SK-N-SH treated with all-trans-retinoic acid at 6 μM for 48 hours (cell line): ENCODE measurements around the gene SRBD1.

ENCODE experiments used
- ATAC-seq: fragments of 200-7000 bp; cut with Tn5 transposase; 3 replicates; pipeline ENCODE4 v1.9.1; 2020; ENCODE audit warnings: mild to moderate bottlenecking, moderate library complexity
- ARNTL ChIP-seq: fragments of 450-650 bp; formaldehyde crosslinking; IDR thresholded peaks from 2 replicates; pipeline ENCODE4 v1.5.0; 2020; ENCODE audit warnings: low read depth, mild to moderate bottlenecking, moderate library complexity, borderline replicate concordance
- BACH2 ChIP-seq: fragments of 250-450 bp; sonication (Bioruptor Pico); IDR thresholded peaks from 2 replicates; pipeline ENCODE4 v1.9.0; 2021; ENCODE audit warnings: mild to moderate bottlenecking, borderline replicate concordance
- CREB5 ChIP-seq: fragments of 250-450 bp; sonication (Bioruptor Pico); IDR thresholded peaks from 2 replicates; pipeline ENCODE4 v1.5.1; 2020; ENCODE audit warnings: low read depth, mild to moderate bottlenecking, moderate library complexity
- CSDC2 ChIP-seq: fragments of 250-450 bp; sonication (Bioruptor Pico); IDR thresholded peaks from 2 replicates; pipeline ENCODE4 v1.5.0; 2020; ENCODE audit warnings: mild to moderate bottlenecking, moderate library complexity
- CSRNP3 ChIP-seq: fragments of 250-450 bp; sonication (Bioruptor Pico); IDR thresholded peaks from 2 replicates; pipeline ENCODE4 v1.5.1; 2021; ENCODE audit warnings: mild to moderate bottlenecking, moderate library complexity
- ESRRG ChIP-seq: fragments of 250-450 bp; sonication (Bioruptor Pico); IDR thresholded peaks from 2 replicates; pipeline ENCODE4 v1.6.1; 2021; ENCODE audit warnings: mild to moderate bottlenecking
- GLIS3 ChIP-seq: fragments of 250-450 bp; sonication (Bioruptor Pico); IDR thresholded peaks from 2 replicates; pipeline ENCODE4 v1.5.0; 2020; ENCODE audit warnings: mild to moderate bottlenecking, moderate library complexity
- ISL1 ChIP-seq: fragments of 250-450 bp; sonication (Bioruptor Pico); IDR thresholded peaks from 2 replicates; pipeline ENCODE4 v2.1.2; 2022; ENCODE audit warnings: mild to moderate bottlenecking, moderate library complexity
- OSR1 ChIP-seq: fragments of 250-450 bp; sonication (Bioruptor Pico); IDR thresholded peaks from 2 replicates; pipeline ENCODE4 v1.8.0; 2022; ENCODE audit warnings: moderate library complexity, mild to moderate bottlenecking, inconsistent platforms
- PPARA ChIP-seq: fragments of 250-450 bp; sonication (Bioruptor Pico); IDR thresholded peaks from 2 replicates; pipeline ENCODE4 v1.5.0; 2020; ENCODE audit warnings: mild to moderate bottlenecking, borderline replicate concordance
- RARB ChIP-seq: fragments of 250-450 bp; sonication (Bioruptor Pico); IDR thresholded peaks from 2 replicates; pipeline ENCODE4 v1.8.0; 2021; ENCODE audit warnings: mild to moderate bottlenecking, moderate library complexity
- SNAI2 ChIP-seq: fragments of 250-450 bp; sonication (Bioruptor Pico); IDR thresholded peaks from 2 replicates; pipeline ENCODE4 v1.5.0; 2020; ENCODE audit warnings: mild to moderate bottlenecking, moderate library complexity
- TCF4 ChIP-seq: fragments of 250-450 bp; sonication (Bioruptor Pico); IDR thresholded peaks from 2 replicates; pipeline ENCODE4 v1.8.0; 2021; ENCODE audit warnings: mild to moderate bottlenecking, moderate library complexity, borderline replicate concordance
- ZC3H10 ChIP-seq: fragments of 250-450 bp; sonication (Bioruptor Pico); IDR thresholded peaks from 2 replicates; pipeline ENCODE4 v1.5.1; 2021; ENCODE audit warnings: mild to moderate bottlenecking, moderate library complexity
- ZFP3 ChIP-seq: fragments of 250-450 bp; sonication (Bioruptor Pico); IDR thresholded peaks from 2 replicates; pipeline ENCODE4 v1.5.0; 2020; ENCODE audit warnings: mild to moderate bottlenecking, moderate library complexity
- ZFP30 ChIP-seq: fragments of 450-650 bp; formaldehyde crosslinking; IDR thresholded peaks from 2 replicates; pipeline ENCODE4 v1.5.0; 2022; ENCODE audit warnings: mild to moderate bottlenecking, moderate library complexity
- ZNF565 ChIP-seq: fragments of 450-650 bp; formaldehyde crosslinking; conservative IDR thresholded peaks from 2 replicates; pipeline ENCODE4 v1.5.0; 2020; ENCODE audit warnings: low read depth, mild to moderate bottlenecking, moderate library complexity
- ZNF70 ChIP-seq: fragments of 450-650 bp; formaldehyde crosslinking; IDR thresholded peaks from 2 replicates; pipeline ENCODE4 v1.5.0; 2020; ENCODE audit warnings: mild to moderate bottlenecking, moderate library complexity
- ZNF8 ChIP-seq: fragments of 450-650 bp; formaldehyde crosslinking; IDR thresholded peaks from 2 replicates; pipeline ENCODE4 v1.5.0; 2020; ENCODE audit warnings: mild to moderate bottlenecking, moderate library complexity
- TF ChIP-seq, protein P1 (sequence below): fragments of 250-450 bp; sonication (Bioruptor Pico); IDR thresholded peaks from 2 replicates; pipeline ENCODE4 v1.8.0; 2021; ENCODE audit warnings: low read depth, mild to moderate bottlenecking, moderate library complexity, borderline replicate concordance

SRBD1 gene

DNA sequence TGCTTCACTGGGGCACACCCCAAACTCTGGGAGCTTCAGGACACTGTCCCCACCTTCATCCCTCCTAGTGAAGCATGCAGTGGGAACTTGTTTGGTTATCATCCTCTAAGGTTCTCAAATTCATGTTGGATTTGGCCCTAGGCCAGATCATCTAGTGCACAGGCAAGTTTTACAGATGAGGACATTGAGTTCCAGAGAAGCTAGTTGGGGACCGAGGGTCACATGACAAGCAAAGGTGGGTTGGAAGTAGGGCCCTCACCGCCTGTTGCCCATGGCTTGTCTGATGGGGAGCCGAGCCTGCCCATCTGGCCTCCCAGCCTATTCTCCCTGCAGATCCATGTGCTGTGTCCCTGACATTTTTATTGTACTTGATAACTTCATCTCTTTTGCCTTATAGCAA is 43.2 kb upstream of the SRBD1 start:
- ATAC-seq = no peak

DNA sequence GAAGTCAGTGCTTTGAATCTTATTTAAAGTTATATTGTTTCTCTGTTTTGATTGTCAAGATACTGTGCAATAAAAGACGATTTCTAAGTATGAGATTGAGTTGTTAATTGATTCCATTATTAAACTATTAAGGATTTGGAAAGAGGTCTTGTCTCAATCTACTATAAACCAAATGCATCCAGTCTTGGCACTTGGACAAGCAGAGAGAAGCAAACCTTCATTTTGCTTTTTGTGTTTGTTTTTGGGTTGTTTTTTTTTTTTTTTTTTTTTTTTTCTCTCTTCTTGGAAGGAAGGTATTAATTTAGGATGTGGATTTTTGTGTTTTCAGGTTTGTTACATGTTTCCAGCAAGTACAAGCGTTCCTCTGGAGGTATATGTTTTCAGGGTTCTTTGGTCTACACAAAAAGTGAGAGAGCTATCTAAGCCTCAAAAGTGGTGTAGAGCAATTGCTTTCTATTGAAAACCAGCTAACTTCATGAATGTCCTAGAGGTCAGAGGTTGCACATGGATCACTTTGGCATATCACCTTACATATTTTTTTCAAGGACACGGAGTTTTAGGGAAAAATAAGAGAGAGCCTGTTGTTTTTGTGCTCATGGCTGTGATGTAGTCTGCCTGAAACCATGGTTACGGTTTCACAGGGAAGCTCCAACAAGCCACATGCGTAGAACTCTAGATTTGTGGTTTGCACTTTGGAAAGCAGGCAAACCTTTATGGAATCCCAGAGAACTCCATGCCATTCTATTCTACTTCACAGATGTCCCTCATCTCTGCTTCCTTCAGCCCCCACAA is 42.3 kb upstream of the SRBD1 start:
- ATAC-seq = no peak
- TF ChIP-seq TCF4 (CRISPR knock-in tag) (no peak), ZFP3 (CRISPR knock-in tag) (no peak), ARNTL (CRISPR knock-in tag) (no peak), ZC3H10 (no peak), ISL1 (CRISPR knock-in tag) (no peak), BACH2 (CRISPR knock-in tag) (no peak), SNAI2 (CRISPR knock-in tag) (no peak), ZNF70 (CRISPR knock-in tag) (no peak)
- TF ChIP-seq, protein P1, sequence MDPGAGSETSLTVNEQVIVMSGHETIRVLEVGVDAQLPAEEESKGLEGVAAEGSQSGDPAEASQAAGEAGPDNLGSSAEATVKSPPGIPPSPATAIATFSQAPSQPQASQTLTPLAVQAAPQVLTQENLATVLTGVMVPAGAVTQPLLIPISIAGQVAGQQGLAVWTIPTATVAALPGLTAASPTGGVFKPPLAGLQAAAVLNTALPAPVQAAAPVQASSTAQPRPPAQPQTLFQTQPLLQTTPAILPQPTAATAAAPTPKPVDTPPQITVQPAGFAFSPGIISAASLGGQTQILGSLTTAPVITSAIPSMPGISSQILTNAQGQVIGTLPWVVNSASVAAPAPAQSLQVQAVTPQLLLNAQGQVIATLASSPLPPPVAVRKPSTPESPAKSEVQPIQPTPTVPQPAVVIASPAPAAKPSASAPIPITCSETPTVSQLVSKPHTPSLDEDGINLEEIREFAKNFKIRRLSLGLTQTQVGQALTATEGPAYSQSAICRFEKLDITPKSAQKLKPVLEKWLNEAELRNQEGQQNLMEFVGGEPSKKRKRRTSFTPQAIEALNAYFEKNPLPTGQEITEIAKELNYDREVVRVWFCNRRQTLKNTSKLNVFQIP = no peak

More for the DNA sequence above, 43.2 kb upstream of the SRBD1 start:
- TF ChIP-seq, protein P1 = no peak
- TF ChIP-seq ZFP30 (CRISPR knock-in tag) = no peak
- no peak for TF ChIP-seq CREB5 (CRISPR knock-in tag)
- TF ChIP-seq ZC3H10 = no peak
- no peak for TF ChIP-seq ARNTL (CRISPR knock-in tag)
- TF ChIP-seq RARB (CRISPR knock-in tag) = no peak
- TF ChIP-seq BACH2 (CRISPR knock-in tag) = no peak
- no peak for TF ChIP-seq ZNF565 (CRISPR knock-in tag)
- TF ChIP-seq ISL1 (CRISPR knock-in tag) = no peak
- TF ChIP-seq CSDC2 = no peak
- no peak for TF ChIP-seq CSRNP3
- no peak for TF ChIP-seq PPARA (CRISPR knock-in tag)
- no peak for TF ChIP-seq TCF4 (CRISPR knock-in tag)
- no peak for TF ChIP-seq ZNF70 (CRISPR knock-in tag)
- no peak for TF ChIP-seq ZNF8
- no peak for TF ChIP-seq SNAI2 (CRISPR knock-in tag)
- no peak for TF ChIP-seq GLIS3
- TF ChIP-seq OSR1 (CRISPR knock-in tag) = no peak

GRCh38 chr2:45652090-45653031 is 41.3 kb upstream of the SRBD1 start:
- no peak for TF ChIP-seq ESRRG (CRISPR knock-in tag)
- TF ChIP-seq, protein P1 = no peak
- no peak; the same call in 1 of the 2 replicates for TF ChIP-seq SNAI2 (CRISPR knock-in tag)
- ATAC-seq = peak; percentile 1; the same call in 1 of the 3 replicates
